K562 treated with DMSO at 1 percent for 12 hours (cell line): ENCODE results near the gene CENPI. TPM values are rescaled to one million over a fixed set of nuclear protein-coding genes. Genes with fewer than 3 reads are reported as not detected.

ENCODE experiments used
- total RNA-seq: library from RNA; unstranded; fragments of 300-600 nt; gene quantifications from 2 replicates; pipeline ENCODE4 v1.2.3, GENCODE V29; 2022; ENCODE audit not compliant: insufficient read depth

Gene CENPI
- total RNA-seq: 1.8 and 7.7 TPM in 2 replicates

GRCh38 chrX:101097546-101098453 lies at the start of gene CENPI:
Gene CENPI (plus strand): TSS chrX:101098204. CDS start chrX:101101071, 2,867 bp downstream.

GRCh38 chrX:101051549-101052302 lies 46.3 kb upstream of the CENPI start, which contains the start of gene TRMT2B:
Gene TRMT2B (minus strand): TSS chrX:101052111. CDS start chrX:101042289, 9,822 bp downstream.

GRCh38 chrX:101078716-101079598 lies 19.0 kb upstream of the CENPI start, which contains the start of gene TMEM35A:
Gene TMEM35A (plus strand): TSS chrX:101078879. CDS start chrX:101079003, 124 bp downstream.

Other genes starting within 250 kb of the CENPI start
- not detected in 2 replicates for gene NOX1, start 223.8 kb upstream of the CENPI start, total RNA-seq
- gene XKRX, start 169.3 kb upstream of the CENPI start, total RNA-seq: not detected in 2 replicates
- gene ARL13A, start 128.5 kb upstream of the CENPI start, total RNA-seq: not detected in 2 replicates
- gene TRMT2B, start 46.1 kb upstream of the CENPI start, total RNA-seq: 11.2 and 23.9 TPM in 2 replicates
- gene TMEM35A, start 19.3 kb upstream of the CENPI start, total RNA-seq: not detected in 2 replicates
- 0.22 and 0.37 TPM in 2 replicates for gene DRP2, start 121.6 kb downstream of the CENPI start, total RNA-seq
- gene TAF7L, start 193.1 kb downstream of the CENPI start, total RNA-seq: not detected in 2 replicates